Liver (tissue), 9 donors: ENCODE data around the gene HIP1R. TPM values are rescaled to one million over a fixed set of nuclear protein-coding genes. Genes with fewer than 3 reads are reported as not detected.
A peak's percentile ranks its signal among the peaks of the same experiment; 100 is the strongest.
"Not testable (repeated sequence)": the region's sequence is repeated elsewhere in the genome, so short reads cannot be mapped to it uniquely, and the experiment has no call there.

Source experiments
- DNase-seq: peaks from one replicate; pipeline ENCODE4 v3.0.0-alpha.2; 2017; ENCODE audit warnings: low spot score
- H3K27ac ChIP-seq, 2 donors: one replicate each; pipeline ENCODE4 v1.7.0; 2013; ENCODE audit warnings: inconsistent platforms in 2 of 2, low read length in 2 of 2, control low read depth in 1 of 2, low read depth in 1 of 2, mild to moderate bottlenecking in 1 of 2
- H3K27me3 ChIP-seq, 4 donors: one replicate each; pipeline versions ENCODE4 v1.6.1 to v1.7.0; 2013; ENCODE audit warnings: low read length in 3 of 4, inconsistent platforms in 1 of 4, mild to moderate bottlenecking in 1 of 4, moderate library complexity in 1 of 4; ENCODE audit not compliant: control insufficient read depth in 4 of 4, insufficient read depth in 4 of 4
- H3K36me3 ChIP-seq, 4 donors: one replicate each; pipeline versions ENCODE4 v1.6.1 to v1.7.0; 2013; ENCODE audit warnings: low read length in 3 of 4, mild to moderate bottlenecking in 3 of 4, low read depth in 1 of 4, moderate library complexity in 1 of 4; ENCODE audit not compliant: control insufficient read depth in 4 of 4, insufficient read depth in 3 of 4
- H3K4me1 ChIP-seq, 4 donors: one replicate each; pipeline versions ENCODE4 v1.6.1 to v1.7.0; 2013; ENCODE audit warnings: low read length in 3 of 4, mild to moderate bottlenecking in 3 of 4, moderate library complexity in 1 of 4; ENCODE audit not compliant: control insufficient read depth in 4 of 4, insufficient read depth in 4 of 4
- H3K4me3 ChIP-seq, 3 donors: one replicate each; pipeline versions ENCODE4 v1.6.1 to v1.7.0; 2013; ENCODE audit warnings: low read length in 3 of 3, control low read depth in 1 of 3, low read depth in 1 of 3, mild to moderate bottlenecking in 1 of 3
- H3K9ac ChIP-seq, 2 donors: one replicate each; pipeline ENCODE4 v1.7.0; 2013; ENCODE audit warnings: low read length in 2 of 2, mild to moderate bottlenecking in 2 of 2, moderate library complexity in 2 of 2, control low read depth in 1 of 2, low read depth in 1 of 2
- H3K9me3 ChIP-seq, 4 donors: one replicate each; pipeline versions ENCODE4 v1.6.1 to v1.7.0; 2013; ENCODE audit warnings: low read length in 3 of 4; ENCODE audit not compliant: control insufficient read depth in 4 of 4
- ATF3 ChIP-seq: IDR thresholded peaks from 2 replicates; pipeline ENCODE4 v1.6.1; 2016; ENCODE audit warnings: antibody characterized with exemption
- CTCF ChIP-seq: fragments of 150-350 bp; IDR thresholded peaks from 2 replicates; pipeline ENCODE4 v1.5.1; 2017; ENCODE audit warnings: improper control_type of control experiment, low read depth, low read length; ENCODE audit not compliant: missing input control
- FOXA1 ChIP-seq: IDR thresholded peaks from 2 replicates; pipeline ENCODE4 v1.6.1; 2016; ENCODE audit warnings: antibody characterized with exemption
- FOXA2 ChIP-seq: IDR thresholded peaks from 2 replicates; pipeline ENCODE4 v1.6.1; 2016; ENCODE audit warnings: antibody characterized with exemption
- GABPA ChIP-seq, 2 donors: IDR thresholded peaks in 1 of 2; conservative IDR thresholded peaks in 1 of 2; 2 replicates each; pipeline ENCODE4 v1.6.1; 2016; ENCODE audit warnings: antibody characterized with exemption in 2 of 2, mild to moderate bottlenecking in 1 of 2, moderate library complexity in 1 of 2
- HNF4G ChIP-seq: IDR thresholded peaks from 2 replicates; pipeline ENCODE4 v1.6.1; 2016; ENCODE audit warnings: antibody characterized with exemption
- REST ChIP-seq: IDR thresholded peaks from 2 replicates; pipeline ENCODE4 v1.6.1; 2016; ENCODE audit warnings: antibody characterized with exemption, mild to moderate bottlenecking
- RXRA ChIP-seq, 2 donors: IDR thresholded peaks; 2 replicates each; pipeline ENCODE4 v1.6.1; 2017 to 2018; ENCODE audit warnings: antibody characterized with exemption in 2 of 2, mild to moderate bottlenecking in 1 of 2
- SP1 ChIP-seq: IDR thresholded peaks from 2 replicates; pipeline ENCODE4 v1.6.1; 2018; ENCODE audit warnings: antibody characterized with exemption, mild to moderate bottlenecking
- YY1 ChIP-seq: IDR thresholded peaks from 2 replicates; pipeline ENCODE4 v1.6.1; 2016; ENCODE audit warnings: antibody characterized with exemption, mild to moderate bottlenecking
- WGBS: extraction: QIAGEN DNeasy Blood & Tissue Kit; methylation state at CpG from one replicate; pipeline ENCODE4 v1.1.7; 2013; 5-methylcytosine and 5-hydroxymethylcytosine counted together
- polyA plus RNA-seq, 2 donors: library from polyadenylated mRNA; stranded (reverse) in 1 of 2; unstranded in 1 of 2; fragments of 200-250 nt in 1 of 2; fragments of >200 nt in 1 of 2; fragmentation: Nextera tagmentation in 1 of 2; extraction: Ambion mirVana in 1 of 2; gene quantifications; one replicate each; pipeline versions ENCODE4 v1.2.1 to v1.2.3, GENCODE V29; 2013 to 2015
- total RNA-seq, 2 donors: library from RNA; depleted of rRNA; stranded (reverse); fragments of >200 nt; gene quantifications; one replicate each; pipeline ENCODE4 v1.2.3, GENCODE V29; 2014
- TF ChIP-seq, protein P1 (sequence below): IDR thresholded peaks from 2 replicates; pipeline ENCODE4 v1.6.1; 2016; ENCODE audit warnings: antibody characterized with exemption
- donor health status: healthy.
- donor health status: healthy.
- donor health status: healthy.
- donor health status: healthy.
- donor health status: healthy.

HIP1R gene
- total and polyA plus RNA-seq, 4 donors, result 12.4 to 52.5 (median 17.0) TPM

DNA sequence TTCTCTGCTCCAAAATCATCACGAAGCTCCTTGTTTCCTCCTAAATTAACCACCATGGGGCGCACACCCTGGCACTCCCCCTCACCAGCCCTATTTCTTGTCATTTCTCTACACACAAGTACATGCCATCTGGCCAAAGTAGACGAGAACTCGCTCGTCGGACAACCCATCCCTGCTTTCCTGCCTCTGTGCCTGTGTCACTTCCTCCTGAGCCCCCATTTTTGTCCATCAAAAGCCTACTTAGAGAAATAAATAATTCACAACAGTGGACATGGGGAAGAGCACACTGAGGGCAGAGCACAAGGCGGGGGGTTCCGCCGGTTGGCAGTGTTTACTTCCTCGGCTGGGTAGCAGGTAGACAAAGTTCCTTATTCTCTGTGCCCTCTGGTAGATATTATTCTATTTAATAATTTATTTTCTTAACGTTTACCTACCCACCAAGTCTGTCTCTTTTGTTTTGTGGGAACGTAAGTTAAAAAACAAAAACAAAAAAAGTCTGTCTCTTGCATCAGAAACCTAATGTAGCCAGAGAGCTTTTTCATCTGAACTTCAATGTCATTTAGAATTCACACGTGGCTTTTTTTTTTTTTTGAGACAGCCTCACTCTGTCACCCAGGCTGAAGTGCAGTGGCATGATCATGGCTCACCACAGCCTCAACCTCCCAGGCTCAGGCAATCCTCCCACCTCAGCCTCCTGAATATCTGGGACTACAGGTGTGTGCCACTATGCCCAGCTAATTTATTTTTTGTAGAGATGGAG is 54.7 kb downstream of the HIP1R start:
- Histone ChIP-seq H3K9ac (no peak overlapping the region), H3K9me3 (no peaks in the 10 kb centered on the region), H3K4me3 (no peak overlapping the region), H3K36me3 (peaks cover 0 to 2% (median 0%) of the 10 kb centered on the region in 4 donors), H3K4me1 (peaks cover under 1 to 36% (median 22%) of the 10 kb centered on the region in 4 donors), H3K27me3 (no peaks in the 10 kb centered on the region), H3K27ac (no peak overlapping the region)
- DNase-seq, result no peak
- WGBS, result 80% methylated on average over 13 of the region's 13 CpGs
- TF ChIP-seq REST (no peak), YY1 (no peak), HNF4G (no peak), ATF3 (no peak), RXRA (IDR thresholded peaks at IDR 0.05) (no peak), FOXA2 (no peak), SP1 (no peak), CTCF (no peak)

DNA sequence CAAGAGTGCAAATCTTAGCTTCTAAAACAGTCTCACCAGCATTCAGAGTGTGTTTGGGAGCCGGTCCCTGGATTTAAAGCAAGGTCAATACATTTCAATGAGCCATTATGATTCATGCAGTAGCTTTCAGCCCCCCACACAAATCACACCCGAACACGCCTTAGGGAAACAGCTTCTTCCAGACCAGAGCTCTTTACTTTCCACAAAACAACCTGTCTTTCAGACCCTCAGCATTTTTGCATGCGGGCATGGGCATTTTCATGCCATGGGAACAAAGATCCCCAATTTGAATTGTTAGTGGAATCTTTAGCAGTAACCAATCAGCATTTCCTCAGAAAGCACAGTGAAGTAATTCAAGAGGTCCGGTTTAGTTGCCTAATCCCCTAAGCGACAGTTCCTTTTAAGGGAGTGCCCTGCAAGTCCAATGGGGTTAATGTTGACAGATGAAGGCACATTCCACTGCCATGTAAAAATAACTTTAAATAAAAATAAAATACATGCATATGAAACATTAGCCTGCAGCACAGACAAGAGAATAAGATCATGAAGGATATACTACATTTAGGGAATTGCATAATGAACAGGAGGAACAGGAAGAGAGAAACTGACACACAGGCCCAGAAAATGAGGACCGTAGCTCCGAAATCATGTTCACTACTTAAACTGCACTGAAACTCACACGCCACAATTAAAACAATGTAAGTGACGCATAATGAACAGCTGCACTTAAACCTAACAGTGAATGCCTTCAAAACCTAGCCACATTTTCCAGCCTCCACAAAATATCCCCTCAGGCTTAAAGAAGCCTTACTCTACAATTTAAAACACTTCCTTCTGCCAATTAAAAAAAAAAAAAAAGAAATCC is 56.6 kb downstream of the HIP1R start:
- Histone ChIP-seq H3K27me3 (no peaks in the 10 kb centered on the region), H3K4me1 (peaks cover 1 to 39% (median 24%) of the 10 kb centered on the region in 4 donors), H3K4me3 (no peak overlapping the region), H3K9me3 (no peaks in the 10 kb centered on the region), H3K27ac (peak overlapping the region in 1 of 2 donors; percentile 6), H3K36me3 (peaks cover 0 to 2% (median 0%) of the 10 kb centered on the region in 4 donors), H3K9ac (no peak overlapping the region)
- DNase-seq, result no peak
- TF ChIP-seq HNF4G (no peak), YY1 (no peak), GABPA (IDR thresholded peaks at IDR 0.05 in 1 of 2, conservative IDR thresholded peaks at IDR 0.05 in 1 of 2) (no peak), FOXA1 (no peak)
- TF ChIP-seq, protein P1, sequence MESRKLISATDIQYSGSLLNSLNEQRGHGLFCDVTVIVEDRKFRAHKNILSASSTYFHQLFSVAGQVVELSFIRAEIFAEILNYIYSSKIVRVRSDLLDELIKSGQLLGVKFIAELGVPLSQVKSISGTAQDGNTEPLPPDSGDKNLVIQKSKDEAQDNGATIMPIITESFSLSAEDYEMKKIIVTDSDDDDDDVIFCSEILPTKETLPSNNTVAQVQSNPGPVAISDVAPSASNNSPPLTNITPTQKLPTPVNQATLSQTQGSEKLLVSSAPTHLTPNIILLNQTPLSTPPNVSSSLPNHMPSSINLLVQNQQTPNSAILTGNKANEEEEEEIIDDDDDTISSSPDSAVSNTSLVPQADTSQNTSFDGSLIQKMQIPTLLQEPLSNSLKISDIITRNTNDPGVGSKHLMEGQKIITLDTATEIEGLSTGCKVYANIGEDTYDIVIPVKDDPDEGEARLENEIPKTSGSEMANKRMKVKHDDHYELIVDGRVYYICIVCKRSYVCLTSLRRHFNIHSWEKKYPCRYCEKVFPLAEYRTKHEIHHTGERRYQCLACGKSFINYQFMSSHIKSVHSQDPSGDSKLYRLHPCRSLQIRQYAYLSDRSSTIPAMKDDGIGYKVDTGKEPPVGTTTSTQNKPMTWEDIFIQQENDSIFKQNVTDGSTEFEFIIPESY, result no peak
- WGBS, result 63% methylated on average over 10 of the region's 10 CpGs

DNA sequence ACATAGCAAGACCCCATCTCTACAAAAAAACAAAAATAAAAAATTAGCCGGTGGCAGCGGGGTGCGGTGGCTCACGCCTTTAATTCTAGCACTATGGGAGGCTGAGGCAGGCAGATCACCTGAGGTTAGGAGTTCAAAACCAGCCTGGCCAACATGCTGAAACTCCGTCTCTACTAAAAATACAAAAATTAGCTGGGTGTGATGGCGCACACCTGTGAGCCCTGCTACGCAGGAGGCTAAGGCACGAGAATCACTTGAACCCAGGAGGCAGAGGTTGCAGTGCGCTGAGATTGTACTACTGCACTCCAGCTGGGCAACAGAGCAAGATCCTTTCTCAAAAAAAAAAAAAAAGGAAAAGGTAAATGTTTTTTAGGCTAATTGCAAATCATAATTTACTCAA is 57.5 kb downstream of the HIP1R start:
- H3K36me3 ChIP-seq, H3K9ac ChIP-seq, DNase-seq, H3K4me3 ChIP-seq, H3K9me3 ChIP-seq, H3K27ac ChIP-seq, H3K27me3 ChIP-seq: not testable (repeated sequence)
- WGBS, result 95% methylated on average over 9 of the region's 9 CpGs
- peaks cover 1 to 34% (median 23%) of the 10 kb centered on the region in 4 donors for H3K4me1 ChIP-seq
